WTC11 (cell line): ENCODE results near the gene GBP1. TPM values are rescaled to one million over a fixed set of nuclear protein-coding genes. Genes with fewer than 3 reads are reported as not detected.
"Not testable (repeated sequence)": the region's sequence is repeated elsewhere in the genome, so short reads cannot be mapped to it uniquely, and the experiment has no call there.

Experiments used
- ATAC-seq: fragments of 200-7000 bp; cut with Tn5 transposase; 2 replicates; pipeline ENCODE4 v1.10.0; 2021; ENCODE audit warnings: mild to moderate bottlenecking, moderate library complexity
- CTCF ChIA-PET: fragments of 300-600 bp; sonication (Branson Sonifier 250); formaldehyde crosslinking; loops from one replicate; lab custom pipeline; 2021; ENCODE audit warnings: antibody characterized with exemption; lab: Charles Lee
- POLR2A ChIA-PET: fragments of 350-600 bp; sonication (Branson Sonifier 250); formaldehyde crosslinking; loops from one replicate; lab custom pipeline; 2021; ENCODE audit warnings: antibody characterized with exemption; lab: Charles Lee
- DNase-seq: peaks from one replicate; pipeline ENCODE4 v3.0.0; 2021; ENCODE audit warnings: low spot score
- H3K27ac Mint-ChIP-seq: 2 replicates; pipeline ENCODE4 v1.8.0; 2021; ENCODE audit warnings: mixed read lengths
- H3K27me3 Mint-ChIP-seq: 2 replicates; pipeline ENCODE4 v1.8.0; 2021; ENCODE audit warnings: low read depth, mild to moderate bottlenecking, moderate library complexity, mixed read lengths
- H3K36me3 Mint-ChIP-seq: 2 replicates; pipeline ENCODE4 v1.8.0; 2021; ENCODE audit warnings: mixed read lengths
- H3K4me1 Mint-ChIP-seq: 2 replicates; pipeline ENCODE4 v1.8.0; 2022; ENCODE audit warnings: mixed read lengths
- H3K4me3 Mint-ChIP-seq: 2 replicates; pipeline ENCODE4 v1.8.0; 2021; ENCODE audit warnings: mild to moderate bottlenecking, moderate library complexity, mixed read lengths
- H3K9me3 Mint-ChIP-seq: 2 replicates; pipeline ENCODE4 v1.8.0; 2021; ENCODE audit warnings: mixed read lengths
- AFF4 ChIP-seq: sonication (generic); formaldehyde crosslinking; IDR thresholded peaks from 2 replicates; pipeline ENCODE4 v1.8.1; 2023; ENCODE audit warnings: mild to moderate bottlenecking, missing genetic modification reagents, borderline replicate concordance
- ARID4B ChIP-seq: sonication (generic); formaldehyde crosslinking; IDR thresholded peaks from 2 replicates; pipeline ENCODE4 v1.8.0; 2023; ENCODE audit warnings: missing genetic modification reagents, mild to moderate bottlenecking, borderline replicate concordance
- CREB1 ChIP-seq: sonication (generic); formaldehyde crosslinking; IDR thresholded peaks from 2 replicates; pipeline ENCODE4 v1.8.0; 2023; ENCODE audit warnings: mild to moderate bottlenecking, missing genetic modification reagents
- CTCF ChIP-seq: fragments of 200-600 bp; IDR thresholded peaks from 2 replicates; pipeline ENCODE4 v1.8.0; 2022; ENCODE audit warnings: antibody characterized with exemption
- E2F5 ChIP-seq: sonication (generic); formaldehyde crosslinking; IDR thresholded peaks from 2 replicates; pipeline ENCODE4 v1.8.1; 2022; ENCODE audit warnings: mild to moderate bottlenecking, moderate library complexity, missing genetic modification reagents
- EMX1 ChIP-seq: fragments of 250-450 bp; sonication (Bioruptor Pico); IDR thresholded peaks from 2 replicates; pipeline ENCODE4 v1.8.0; 2021; ENCODE audit warnings: mild to moderate bottlenecking
- ERG ChIP-seq: fragments of 250-450 bp; sonication (Bioruptor Pico); IDR thresholded peaks from 2 replicates; pipeline ENCODE4 v1.8.0; 2021; ENCODE audit warnings: mild to moderate bottlenecking
- ETV6 ChIP-seq: sonication (generic); formaldehyde crosslinking; IDR thresholded peaks from 2 replicates; pipeline ENCODE4 v1.8.1; 2022; ENCODE audit warnings: mild to moderate bottlenecking, missing genetic modification reagents
- FOXK1 ChIP-seq: sonication (generic); formaldehyde crosslinking; IDR thresholded peaks from 2 replicates; pipeline ENCODE4 v1.8.0; 2022; ENCODE audit warnings: mild to moderate bottlenecking, moderate library complexity, missing genetic modification reagents
- GABPB1 ChIP-seq: sonication (generic); formaldehyde crosslinking; IDR thresholded peaks from 2 replicates; pipeline ENCODE4 v1.8.1; 2023; ENCODE audit warnings: mild to moderate bottlenecking, missing genetic modification reagents
- PREB ChIP-seq: sonication (generic); formaldehyde crosslinking; IDR thresholded peaks from 2 replicates; pipeline ENCODE4 v1.8.1; 2022; ENCODE audit warnings: mild to moderate bottlenecking, missing genetic modification reagents, moderate library complexity, borderline replicate concordance
- SMAD3 ChIP-seq: sonication (generic); formaldehyde crosslinking; IDR thresholded peaks from 2 replicates; pipeline ENCODE4 v1.8.0; 2022; ENCODE audit warnings: missing genetic modification reagents, mild to moderate bottlenecking, borderline replicate concordance
- SMAD4 ChIP-seq: sonication (generic); formaldehyde crosslinking; IDR thresholded peaks from 2 replicates; pipeline ENCODE4 v1.8.0; 2022; ENCODE audit warnings: mild to moderate bottlenecking, missing genetic modification reagents
- SOX15 ChIP-seq: fragments of 250-450 bp; sonication (Bioruptor Pico); IDR thresholded peaks from 2 replicates; pipeline ENCODE4 v1.9.0; 2021; ENCODE audit warnings: mild to moderate bottlenecking
- TEAD1 ChIP-seq: sonication (generic); formaldehyde crosslinking; IDR thresholded peaks from 2 replicates; pipeline ENCODE4 v1.8.0; 2022; ENCODE audit warnings: mild to moderate bottlenecking, missing genetic modification reagents
- ZNF423 ChIP-seq: fragments of 250-450 bp; sonication (Bioruptor Pico); IDR thresholded peaks from 2 replicates; pipeline ENCODE4 v2.1.2; 2022; ENCODE audit warnings: mild to moderate bottlenecking, moderate library complexity
- total RNA-seq: library from RNA; stranded (reverse); gene quantifications from 3 replicates; pipeline ENCODE4 v1.2.3, GENCODE V29; 2021

Gene GBP1
- total RNA-seq, 1 experiment from 2014 or later = 0.20 TPM

- Mint-ChIP-seq H3K36me3 (peaks cover 4% of the 10 kb centered on the region; the same call in 1 of the 2 replicates), H3K27ac (no peak overlapping the region), H3K4me1 (no peaks in the 10 kb centered on the region), H3K9me3 (peaks cover 23% of the 10 kb centered on the region), H3K27me3 (peaks cover 3% of the 10 kb centered on the region), H3K4me3 (no peak overlapping the region)
- POLR2A ChIA-PET = no interaction called here
- no peak for TF ChIP-seq EMX1 (CRISPR knock-in tag)
- no peak for TF ChIP-seq CTCF
- no peak for TF ChIP-seq FOXK1 (CRISPR knock-in tag)
- TF ChIP-seq ZNF423 (CRISPR knock-in tag) = no peak
- TF ChIP-seq SOX15 (CRISPR knock-in tag) = no peak
- TF ChIP-seq SMAD3 (CRISPR knock-in tag) = no peak
- no peak for TF ChIP-seq ERG
- TF ChIP-seq GABPB1 (CRISPR knock-in tag) = no peak
- no peak for TF ChIP-seq E2F5 (CRISPR knock-in tag)
- TF ChIP-seq PREB (CRISPR knock-in tag) = no peak
- TF ChIP-seq ARID4B (CRISPR knock-in tag) = no peak
- no peak for TF ChIP-seq TEAD1 (CRISPR knock-in tag)
- TF ChIP-seq ETV6 (CRISPR knock-in tag) = no peak
- no peak for TF ChIP-seq AFF4
- no peak for TF ChIP-seq SMAD4 (CRISPR knock-in tag)
- no peak for TF ChIP-seq CREB1 (CRISPR knock-in tag)
- CTCF ChIA-PET = no interaction called here
- ATAC-seq = no peak
- DNase-seq = no peak
These were observed 29.9 kb downstream of the GBP1 start for GRCh38 chr1:89035080-89035479.

GRCh38 chr1:89034004-89034403 is 31.0 kb downstream of the GBP1 start:
- H3K27me3 Mint-ChIP-seq, ATAC-seq, H3K4me3 Mint-ChIP-seq, CTCF ChIA-PET, H3K4me1 Mint-ChIP-seq, DNase-seq, H3K36me3 Mint-ChIP-seq, H3K27ac Mint-ChIP-seq, POLR2A ChIA-PET: not testable (repeated sequence)
- peaks cover 27% of the 10 kb centered on the region for H3K9me3 Mint-ChIP-seq

- H3K27me3 Mint-ChIP-seq, CTCF ChIA-PET, ATAC-seq, H3K27ac Mint-ChIP-seq, H3K36me3 Mint-ChIP-seq, H3K4me3 Mint-ChIP-seq, POLR2A ChIA-PET, DNase-seq, H3K4me1 Mint-ChIP-seq: not testable (repeated sequence)
- H3K9me3 Mint-ChIP-seq = peaks cover 13% of the 10 kb centered on the region
These were observed 36.0 kb downstream of the GBP1 start for GRCh38 chr1:89029051-89029450.
